ENCODE data around the gene CPT1A. TPM values are rescaled to one million over a fixed set of nuclear protein-coding genes. Genes with fewer than 3 reads are reported as not detected.

CPT1A gene
- polyA plus RNA-seq, 1 of the 3 experiments (the other 2 are of a cell fraction), result 31.2 TPM

- no peak overlapping the region for H2AFZ ChIP-seq (ENCODE audit: low read depth)
- POLR2A ChIA-PET, result no interaction called here
These were observed 77.0 kb downstream of the CPT1A start for GRCh38 chr11:68764746-68765145.

More at GRCh38 chr11:68764746-68765145, 77.0 kb downstream of the CPT1A start:
- Histone ChIP-seq H3K79me2 (ENCODE audit: insufficient read depth) (no peaks in the 10 kb centered on the region), H4K20me1 (ENCODE audit: insufficient read depth) (no peaks in the 10 kb centered on the region), H3K9me3 (no peaks in the 10 kb centered on the region), H3K9me2 (no peaks in the 10 kb centered on the region), H3K9ac (no peak overlapping the region), H3K27ac (ENCODE audit: low read depth in 2 of 2, low read length in 1 of 2) (peak overlapping the region in 1 of 2 experiments; percentile 43; a peak in 1 of 4 replicates), H3K4me2 (no peak overlapping the region), H3K4me3 (ENCODE audit: low read depth in 2 of 2, low read length in 1 of 2) (no peak overlapping the region), H3K27me3 (ENCODE audit: insufficient read depth) (no peaks in the 10 kb centered on the region), H3F3A (replicated peaks; ENCODE audit: insufficient read depth) (no peaks in the 10 kb centered on the region), H3K36me3 (replicated peaks in 1 of 2; ENCODE audit: control insufficient read depth in 1 of 2, insufficient read depth in 2 of 2, low read length in 1 of 2) (peaks cover 9 to 35% of the 10 kb centered on the region in 2 experiments), H3K4me1 (ENCODE audit: control insufficient read depth in 1 of 2, insufficient read depth in 2 of 2, low read depth in 1 of 2, low read length in 1 of 2) (peaks cover 0 to 20% of the 10 kb centered on the region in 2 experiments; a peak in 1 of 4 replicates)
- TF ChIP-seq EZH2phosphoT487 (IDR thresholded peaks at IDR 0.05; ENCODE audit: borderline replicate concordance, low read depth) (no peak), RFX5 (IDR thresholded peaks at IDR 0.05; ENCODE audit: low read length) (no peak), USF1 (IDR thresholded peaks at IDR 0.05; ENCODE audit: borderline replicate concordance, low read depth) (no peak), USF2 (IDR thresholded peaks at IDR 0.05; ENCODE audit: borderline replicate concordance, low read depth, low read length) (no peak), GATA2 (CRISPR knock-in tag; IDR thresholded peaks at IDR 0.05) (no peak), MAX (IDR thresholded peaks at IDR 0.05; ENCODE audit: low read depth) (no peak), ELF1 (IDR thresholded peaks at IDR 0.05) (no peak), POLR2AphosphoS5 (IDR thresholded peaks at IDR 0.05; ENCODE audit: low read depth, low read length) (no peak), RAD21 (IDR thresholded peaks at IDR 0.05; ENCODE audit: low read length) (no peak), MEF2A (IDR thresholded peaks at IDR 0.05; ENCODE audit: borderline replicate concordance, low read depth) (no peak), FOXJ3 (CRISPR knock-in tag; IDR thresholded peaks at IDR 0.05) (no peak), FOXM1 (IDR thresholded peaks at IDR 0.05; ENCODE audit: low read depth) (no peak), YY1 (IDR thresholded peaks at IDR 0.05; ENCODE audit: low read depth) (no peak), RXRA (IDR thresholded peaks at IDR 0.05; ENCODE audit: borderline replicate concordance, low read depth) (no peak), SMC3 (IDR thresholded peaks at IDR 0.05; ENCODE audit: low read depth, low read length) (no peak), CTCF (IDR thresholded peaks at IDR 0.05) (no peak), IRF3 (IDR thresholded peaks at IDR 0.05; ENCODE audit: low read depth, low read length) (no peak), SIN3A (IDR thresholded peaks at IDR 0.05; ENCODE audit: borderline replicate concordance, low read depth, low read length) (no peak), NFIC (IDR thresholded peaks at IDR 0.05; ENCODE audit: borderline replicate concordance) (no peak), TAF1 (IDR thresholded peaks at IDR 0.05; ENCODE audit: borderline replicate concordance, low read depth, low read length) (no peak)
- CTCF ChIA-PET, result interaction anchor here (1.7 kb wide), 1 partner anchor 126 kb away, joined by 7 read pairs; no protein-coding TSS in a partner anchor
- no peak for DNase-seq
- WGBS (ENCODE audit: low lambda C conversion rate), result 92% methylated on average over 14 of the region's 16 CpGs

Data from SK-N-SH (cell line).